ENCODE data around the gene BTBD3.

Gene BTBD3

DNA sequence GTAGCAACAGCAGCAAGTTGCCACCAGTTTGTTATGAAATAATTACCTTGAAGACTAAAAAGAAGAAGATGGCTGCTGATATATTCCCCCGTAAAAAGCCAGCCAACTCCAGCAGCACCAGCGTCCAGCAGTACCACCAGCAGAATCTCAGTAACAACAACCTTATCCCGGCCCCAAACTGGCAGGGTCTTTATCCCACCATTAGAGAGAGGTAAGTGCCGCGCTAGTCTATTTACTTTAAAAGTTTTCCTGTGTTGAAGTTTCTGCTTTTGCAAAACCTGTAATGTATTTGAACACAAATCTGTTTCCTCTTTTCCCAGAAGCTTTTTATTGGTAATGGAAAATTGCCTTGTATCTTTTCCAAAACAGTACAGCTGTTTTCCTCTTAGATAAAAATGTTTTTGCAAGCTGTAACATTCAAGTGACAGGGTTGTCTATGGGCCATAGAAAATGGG is 725 bp downstream of the BTBD3 start:
- DNase-seq = no peak

DNA sequence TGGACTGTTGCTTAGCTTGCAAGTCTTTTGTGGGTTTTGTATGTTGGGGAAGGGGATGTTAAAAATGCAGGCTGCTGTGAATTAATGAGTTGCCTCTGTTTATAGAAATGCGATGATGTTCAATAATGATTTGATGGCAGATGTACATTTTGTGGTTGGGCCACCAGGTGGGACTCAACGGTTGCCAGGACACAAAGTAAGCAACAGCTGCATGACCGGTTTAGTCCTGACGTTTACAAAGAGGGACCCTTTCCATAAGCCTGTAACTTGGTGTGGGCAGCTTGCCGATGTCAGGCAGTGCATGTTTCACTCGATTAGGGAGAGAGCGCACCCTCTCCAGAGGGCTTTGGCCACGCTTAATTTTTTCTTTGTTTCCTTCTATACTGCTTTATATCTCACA is 1.3 kb downstream of the BTBD3 start:
- DNase-seq = peak; percentile 58

DNA sequence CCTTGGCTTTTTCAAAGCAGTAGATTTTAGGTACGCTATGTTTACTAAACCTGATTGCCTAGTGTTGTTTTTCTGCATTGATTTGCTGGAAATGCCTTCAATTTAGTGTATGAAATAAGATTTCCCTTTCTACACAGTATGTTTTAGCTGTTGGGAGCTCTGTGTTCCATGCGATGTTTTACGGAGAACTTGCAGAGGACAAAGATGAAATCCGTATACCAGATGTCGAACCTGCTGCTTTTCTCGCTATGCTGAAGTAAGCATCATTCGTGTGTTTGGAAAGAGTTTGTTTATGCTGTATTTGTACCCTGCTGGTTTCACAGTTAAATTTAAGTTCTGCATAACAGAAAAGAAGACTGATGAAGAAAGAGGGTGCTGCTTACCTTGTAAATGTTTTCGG is 1.9 kb downstream of the BTBD3 start:
- peak; percentile 37 for DNase-seq

DNA sequence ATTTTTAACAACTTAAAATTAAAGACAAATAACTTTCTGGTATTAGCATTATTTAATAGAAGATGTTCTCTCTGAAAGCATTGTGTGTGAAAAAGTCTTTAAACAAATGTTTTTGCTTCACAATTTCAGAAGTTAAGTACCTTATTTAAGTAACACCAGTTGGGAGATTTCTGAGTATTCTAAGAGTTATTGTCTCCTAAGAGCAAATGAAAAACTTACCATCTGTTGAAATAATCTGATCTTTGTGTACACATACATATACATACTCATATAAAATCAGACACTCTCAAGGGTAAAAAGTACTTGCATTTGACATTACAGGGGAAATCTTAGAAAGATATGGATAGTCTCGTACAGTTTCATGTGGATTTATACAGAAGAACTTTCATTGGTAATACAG is 2.4 kb downstream of the BTBD3 start:
- no peak for DNase-seq

DNA sequence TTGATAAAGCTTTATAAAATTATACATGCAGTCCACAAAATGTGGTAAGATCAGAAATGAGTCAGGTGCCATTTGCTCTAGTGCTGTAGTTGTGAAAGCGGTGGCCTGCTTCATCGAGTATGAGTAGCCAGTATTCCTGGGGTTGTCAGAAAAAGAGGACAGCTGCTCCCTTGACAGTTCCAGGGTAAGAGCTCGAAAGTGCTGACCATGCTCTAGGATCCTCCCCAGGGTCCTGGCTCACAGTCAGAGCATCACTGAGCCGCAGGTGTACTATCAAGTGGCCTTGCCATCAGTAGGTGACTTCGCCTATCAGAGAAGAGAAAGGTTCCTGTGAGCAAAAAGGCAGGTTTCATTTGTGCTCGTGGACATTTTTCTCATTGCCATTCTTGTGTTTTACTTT is 3.6 kb downstream of the BTBD3 start:
- no peak for DNase-seq

- DNase-seq = no peak
Observed at GRCh38 chr20:11922561-11922960, 4.9 kb downstream of the BTBD3 start.

- no peak for DNase-seq
Observed at GRCh38 chr20:11924923-11925322, 7.2 kb downstream of the BTBD3 start.

GRCh38 chr20:11926292-11926998 is 8.8 kb downstream of the BTBD3 start:
- DNase-seq = no peak

DNA sequence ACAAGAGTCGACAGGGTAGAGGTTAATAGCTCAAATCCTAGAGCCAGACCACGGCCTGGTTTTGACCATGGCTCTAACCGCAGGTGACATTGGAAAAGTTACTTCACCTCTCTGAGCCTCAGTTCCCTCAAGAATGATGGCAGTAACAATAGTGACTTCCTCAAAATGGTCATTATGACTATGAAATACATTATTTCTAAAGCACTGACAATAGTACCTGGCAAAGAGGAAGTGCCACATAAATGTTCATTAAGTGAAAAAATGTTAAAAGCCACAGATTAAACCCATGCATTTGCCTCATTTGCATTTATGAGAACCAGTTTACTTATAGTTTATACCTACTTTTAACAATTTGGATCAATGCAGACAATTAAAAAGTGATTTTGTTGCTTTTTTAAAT is 12.3 kb downstream of the BTBD3 start:
- no peak for DNase-seq

- DNase-seq = no peak
Observed at GRCh38 chr20:11935212-11936154, 17.8 kb downstream of the BTBD3 start.

- DNase-seq = no peak
Observed at GRCh38 chr20:11936157-11936556, 18.5 kb downstream of the BTBD3 start.

DNA sequence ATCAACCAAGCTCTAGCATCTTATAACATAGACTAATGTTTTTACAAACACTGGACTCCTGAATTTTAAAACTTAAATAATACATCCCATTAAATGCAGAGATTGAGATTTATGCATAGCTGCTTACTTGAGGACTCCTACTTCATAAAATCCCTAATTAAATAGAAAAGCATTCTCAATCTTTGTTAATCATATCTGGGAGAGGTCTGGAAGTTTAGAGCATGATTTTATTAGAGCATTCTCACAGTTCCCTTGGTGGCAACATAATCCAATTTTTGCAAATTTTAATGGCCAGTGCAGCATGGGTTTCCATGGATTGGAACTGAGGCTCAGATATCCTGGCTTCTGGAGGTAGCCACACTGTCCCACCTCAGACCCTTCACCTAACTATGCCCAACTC is 19.5 kb downstream of the BTBD3 start:
- no peak for DNase-seq

DNA sequence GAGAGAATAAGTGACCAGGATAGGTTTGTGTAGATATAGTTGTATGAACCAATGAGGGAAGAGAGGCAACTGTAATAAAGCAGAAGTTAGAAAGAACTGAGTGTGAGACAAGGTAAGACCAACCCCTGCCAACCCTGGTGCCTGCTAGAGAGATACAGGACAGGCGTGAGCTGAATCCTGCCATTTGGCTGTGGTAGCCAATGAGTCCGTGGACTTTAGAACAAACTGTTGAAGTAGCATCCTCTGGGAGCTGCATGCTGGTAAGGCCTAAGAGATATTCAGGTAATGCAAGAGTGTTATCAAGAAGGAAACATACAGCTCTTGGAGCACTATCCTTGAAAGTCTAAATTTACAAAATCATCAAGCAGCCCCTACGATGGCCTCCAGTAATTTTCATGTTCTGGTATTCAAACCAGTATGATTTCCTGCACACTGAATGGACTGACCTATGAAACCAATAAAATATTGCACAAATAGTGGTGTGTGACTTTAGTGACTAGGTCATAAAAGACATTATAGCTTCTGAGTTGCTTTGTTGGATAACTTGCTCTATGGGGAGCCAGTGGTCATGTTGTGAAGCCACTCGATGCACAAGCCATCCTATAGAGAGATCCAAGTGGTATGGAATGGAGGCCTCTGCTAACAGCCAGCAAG is 24.0 kb downstream of the BTBD3 start:
- DNase-seq = no peak

DNA sequence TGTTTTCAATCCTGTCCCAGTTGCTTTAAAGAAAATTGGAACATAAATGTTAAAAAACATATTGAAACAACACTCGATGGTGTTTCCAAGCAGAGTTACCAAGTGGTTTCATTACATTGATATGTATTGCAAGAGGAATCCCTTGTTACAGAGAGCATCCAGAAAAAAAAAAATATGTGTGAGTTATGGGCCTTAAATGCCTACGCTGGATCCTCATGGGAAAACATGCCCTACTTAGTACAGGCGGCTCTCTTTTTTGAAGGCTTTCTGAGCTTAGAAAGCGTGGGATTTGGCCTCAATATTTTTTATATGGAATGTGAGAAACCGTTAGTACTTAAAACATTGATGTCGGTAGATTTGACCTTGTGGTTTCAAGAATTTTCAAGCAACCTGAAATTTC is 26.1 kb downstream of the BTBD3 start:
- no peak for DNase-seq

- no peak for DNase-seq
Observed at GRCh38 chr20:11948806-11949205, 31.1 kb downstream of the BTBD3 start.

GRCh38 chr20:11949711-11950110 is 32.0 kb downstream of the BTBD3 start:
- DNase-seq = no peak

DNA sequence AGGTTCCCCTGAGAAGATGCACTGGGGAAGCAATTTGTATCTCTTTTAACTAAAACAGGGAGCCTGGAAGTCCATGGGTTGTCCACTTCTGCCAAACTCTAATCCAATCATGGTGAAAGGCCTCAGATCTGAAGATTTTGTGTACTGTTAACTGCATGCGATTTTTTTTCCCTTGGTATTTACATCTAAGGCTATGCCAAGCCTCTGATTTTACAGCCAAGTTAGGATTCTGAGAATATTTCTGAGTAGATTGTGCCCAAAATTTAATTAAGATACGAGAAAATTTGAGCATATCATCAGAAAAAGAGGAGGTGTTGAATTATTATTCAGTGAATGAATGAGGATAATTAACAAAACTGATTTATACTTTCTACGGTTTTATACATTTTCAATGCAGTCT is 34.0 kb downstream of the BTBD3 start:
- DNase-seq = no peak

GRCh38 chr20:11952639-11953038 is 34.9 kb downstream of the BTBD3 start:
- DNase-seq = no peak

GRCh38 chr20:11957911-11958310 is 40.2 kb downstream of the BTBD3 start:
- no peak for DNase-seq

GRCh38 chr20:11958855-11959254 is 41.2 kb downstream of the BTBD3 start:
- no peak for DNase-seq

DNA sequence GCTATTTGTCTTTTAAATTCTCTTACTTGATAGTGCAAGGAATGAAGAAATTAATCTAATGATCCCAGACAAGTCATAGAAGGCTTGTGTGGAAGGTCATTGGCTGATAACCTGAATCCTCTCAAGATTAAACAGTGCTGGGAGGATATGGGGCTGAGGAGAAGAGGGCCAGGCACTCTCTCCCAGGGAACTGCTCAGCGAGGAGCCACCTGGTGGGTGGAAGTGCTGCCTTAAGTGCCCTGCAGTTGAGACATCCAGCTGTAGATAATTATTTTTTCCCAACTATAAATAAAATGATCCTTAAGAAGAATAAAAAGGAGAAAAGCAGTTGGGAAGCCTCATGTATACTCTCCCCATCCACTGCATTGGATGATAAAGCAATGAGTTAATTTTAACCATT is 47.9 kb downstream of the BTBD3 start:
- no peak for DNase-seq

DNA sequence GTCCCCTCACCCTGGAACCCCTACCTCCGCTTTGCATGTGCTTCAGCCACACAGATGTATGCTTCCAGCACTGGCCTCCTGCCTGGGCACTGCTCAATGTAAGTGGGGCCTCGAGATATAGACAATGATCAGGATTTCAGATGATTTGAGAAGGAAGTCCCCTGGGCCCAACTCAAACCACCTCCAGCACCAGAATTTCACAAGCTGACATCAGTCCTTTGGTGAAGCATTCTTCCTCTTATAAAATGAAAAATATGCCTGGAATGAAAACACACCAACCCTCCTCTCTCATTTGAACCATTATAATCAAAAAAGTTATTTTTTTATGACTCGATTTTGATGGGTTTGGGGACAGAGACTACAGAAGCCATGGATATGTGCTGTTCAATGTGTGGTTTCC is 48.5 kb downstream of the BTBD3 start:
- DNase-seq = no peak

GRCh38 chr20:11970243-11970836 is 52.6 kb downstream of the BTBD3 start:
- DNase-seq = no peak
